ENCODE results near the gene HIGD1B. TPM values are rescaled to one million over a fixed set of nuclear protein-coding genes. Genes with fewer than 3 reads are reported as not detected.

HIGD1B gene
- total and polyA plus RNA-seq, 2 of the 4 experiments (the other 2 are of a cell fraction): not detected

- no peak overlapping the region for H2AFZ ChIP-seq (replicated peaks; ENCODE audit: low read length, poor library complexity)
- no peak overlapping the region for H2BK5ac ChIP-seq (ENCODE audit: low read depth, low read length, poor library complexity, severe bottlenecking)
- no peak overlapping the region for H2BK20ac ChIP-seq (ENCODE audit: low read depth, low read length)
- no peak overlapping the region for H2AK5ac ChIP-seq (ENCODE audit: low read depth, low read length)
- H2BK120ac ChIP-seq (ENCODE audit: low read depth, low read length): no peak overlapping the region
- no peak overlapping the region for H3K4ac ChIP-seq (ENCODE audit: low read depth, low read length)
- no peaks in the 10 kb centered on the region for H3K9me3 ChIP-seq (ENCODE audit: control insufficient read depth, insufficient read depth, low read length)
- ChIA-PET CTCF (interaction anchor here (3.6 to 4.8 kb wide), 2 partner anchors 11 to 89 kb away, joined by 18 to 25 read pairs; no protein-coding TSS in a partner anchor), POLR2A (ENCODE audit: unreplicated experiment) (no interaction called here)
- H3K4me3 ChIP-seq (ENCODE audit: insufficient read depth, low read depth, low read length): no peak overlapping the region
- in situ Hi-C loops (cut with MboI; ENCODE audit: low sequenced_read_pairs) (no loop called here), dilution Hi-C loops (cut with HindIII; ENCODE audit: low sequenced_read_pairs, unreplicated experiment) (no loop called here), intact Hi-C loops (cut with micrococcal nuclease) (no loop called here)
- DNase-seq: no peak
- H3K27me3 ChIP-seq (ENCODE audit: control insufficient read depth, insufficient read depth, low read length): no peaks in the 10 kb centered on the region
- H3K9ac ChIP-seq (ENCODE audit: low read depth, low read length): no peak overlapping the region
- H3K27ac ChIP-seq (ENCODE audit: insufficient read depth, low read length): no peak overlapping the region
- no peak overlapping the region for H4K5ac ChIP-seq (ENCODE audit: low read depth, low read length)
- no TSS peak for BruUV-seq (replicated peaks)
- H3K4me1 ChIP-seq (ENCODE audit: control insufficient read depth, insufficient read depth, low read length): no peaks in the 10 kb centered on the region
- H3K23ac ChIP-seq (ENCODE audit: low read depth, low read length): no peak overlapping the region
- ATAC-seq (ENCODE audit: low read depth): no peak
- peaks cover 50% of the 10 kb centered on the region for H3K36me3 ChIP-seq (ENCODE audit: control insufficient read depth, insufficient read depth, low read length)
- H4K20me1 ChIP-seq (ENCODE audit: insufficient read depth, low read length): no peaks in the 10 kb centered on the region; the same call in 1 of the 2 replicates
- whole genome bisulfite sequencing, 2 experiments (ENCODE audit: extremely low coverage in 2 of 2, insufficient read length in 1 of 2): 100% methylated on average over 2 of the region's 3 CpGs; no CpG with 5 or more reads in 1 of the 2 experiments
- H3K79me1 ChIP-seq (ENCODE audit: low read depth in 1 of 2, low read length in 2 of 2): peaks cover 0 to 11% of the 10 kb centered on the region in 2 experiments; a peak in 1 of 4 replicates
- no peak overlapping the region for H2AK9ac ChIP-seq (replicated peaks; ENCODE audit: low read depth, low read length, poor library complexity)
- no peak overlapping the region for H3K18ac ChIP-seq (ENCODE audit: low read depth, low read length)
- no peak overlapping the region for H3K14ac ChIP-seq (replicated peaks; ENCODE audit: low read depth, low read length)
- H4K91ac ChIP-seq (ENCODE audit: insufficient read depth, low read depth, low read length): no peak overlapping the region
- no peak overlapping the region for H3K56ac ChIP-seq (ENCODE audit: extremely low read depth, insufficient read depth, low read length)
- no peak overlapping the region for H3K4me2 ChIP-seq (ENCODE audit: low read depth, low read length)
- no peaks in the 10 kb centered on the region for H3K9me1 ChIP-seq (ENCODE audit: insufficient read depth, low read length)
- no peak overlapping the region for H4K8ac ChIP-seq (ENCODE audit: low read depth in 2 of 2, low read length in 2 of 2)
- no peak overlapping the region for H2BK15ac ChIP-seq (ENCODE audit: low read depth, low read length)
- no peak for TF ChIP-seq NFE2L2 (IDR thresholded peaks at IDR 0.05; ENCODE audit: low read depth, low read length)
- TF ChIP-seq CTCF (conservative IDR thresholded peaks at IDR 0.05; ENCODE audit: low read depth, low read length): no peak
- no peak for TF ChIP-seq RCOR1 (IDR thresholded peaks at IDR 0.05; ENCODE audit: insufficient replicate concordance, low read length)
- TF ChIP-seq CEBPB (IDR thresholded peaks at IDR 0.05; ENCODE audit: low read depth, low read length): no peak
- TF ChIP-seq ELK1 (IDR thresholded peaks at IDR 0.05; ENCODE audit: borderline replicate concordance, low read depth, low read length): no peak
- no peak for TF ChIP-seq CHD1 (IDR thresholded peaks at IDR 0.05; ENCODE audit: low read depth, low read length)
- TF ChIP-seq MAZ (IDR thresholded peaks at IDR 0.05; ENCODE audit: borderline replicate concordance, low read depth, low read length): no peak
- TF ChIP-seq MAFK (IDR thresholded peaks at IDR 0.05; ENCODE audit: low read depth, low read length): no peak
These were observed 20.2 kb downstream of the HIGD1B start for GRCh38 chr17:44867841-44868240.

Data from IMR-90 (cell line).